Central memory CD4-positive, alpha-beta T cell (primary cell): Measurements from ENCODE around the gene MRGPRX4.

Experiments used
- DNase-seq: peaks from one replicate; pipeline ENCODE4 v3.0.0; 2022

Gene MRGPRX4

GRCh38 chr11:18221274-18221876 lies 48.7 kb downstream of the MRGPRX4 start:
- DNase-seq, result no peak

- no peak for DNase-seq
Measured at GRCh38 chr11:18222814-18223421, 50.3 kb downstream of the MRGPRX4 start.
